ENCODE data around the gene CHDH. TPM values are rescaled to one million over a fixed set of nuclear protein-coding genes. Genes with fewer than 3 reads are reported as not detected.

The CHDH gene
- polyA plus RNA-seq, 1 experiment, result 0.18 TPM

DNA sequence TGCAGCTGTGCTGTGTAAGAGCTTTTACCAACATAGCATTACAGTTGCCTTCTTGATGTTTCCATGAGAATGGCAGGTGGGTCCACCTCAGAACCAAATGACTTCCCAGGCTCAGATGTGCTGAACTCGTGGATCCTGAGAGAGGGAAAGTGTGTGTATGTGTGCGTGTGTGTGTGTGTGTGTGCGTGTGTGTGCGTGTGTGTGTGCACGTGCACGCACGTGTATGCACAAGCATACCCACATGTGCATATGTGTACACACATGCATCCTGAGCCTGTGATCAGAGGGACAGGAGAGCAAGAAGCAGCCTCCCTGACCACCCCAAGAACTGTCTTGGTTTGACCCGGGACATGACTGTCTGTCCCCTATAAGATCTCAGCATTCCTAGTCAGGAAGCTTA lies 48.1 kb downstream of the CHDH start:
- Histone ChIP-seq H3K4me3 (ENCODE audit: low read depth, low read length) (no peak overlapping the region), H3K36me3 (ENCODE audit: control insufficient read depth, insufficient read depth, low read length) (no peaks in the 10 kb centered on the region), H3K27me3 (ENCODE audit: control insufficient read depth, insufficient read depth, low read length) (no peaks in the 10 kb centered on the region)
- POLR2A ChIA-PET, result no interaction called here
- TF ChIP-seq, protein P1, sequence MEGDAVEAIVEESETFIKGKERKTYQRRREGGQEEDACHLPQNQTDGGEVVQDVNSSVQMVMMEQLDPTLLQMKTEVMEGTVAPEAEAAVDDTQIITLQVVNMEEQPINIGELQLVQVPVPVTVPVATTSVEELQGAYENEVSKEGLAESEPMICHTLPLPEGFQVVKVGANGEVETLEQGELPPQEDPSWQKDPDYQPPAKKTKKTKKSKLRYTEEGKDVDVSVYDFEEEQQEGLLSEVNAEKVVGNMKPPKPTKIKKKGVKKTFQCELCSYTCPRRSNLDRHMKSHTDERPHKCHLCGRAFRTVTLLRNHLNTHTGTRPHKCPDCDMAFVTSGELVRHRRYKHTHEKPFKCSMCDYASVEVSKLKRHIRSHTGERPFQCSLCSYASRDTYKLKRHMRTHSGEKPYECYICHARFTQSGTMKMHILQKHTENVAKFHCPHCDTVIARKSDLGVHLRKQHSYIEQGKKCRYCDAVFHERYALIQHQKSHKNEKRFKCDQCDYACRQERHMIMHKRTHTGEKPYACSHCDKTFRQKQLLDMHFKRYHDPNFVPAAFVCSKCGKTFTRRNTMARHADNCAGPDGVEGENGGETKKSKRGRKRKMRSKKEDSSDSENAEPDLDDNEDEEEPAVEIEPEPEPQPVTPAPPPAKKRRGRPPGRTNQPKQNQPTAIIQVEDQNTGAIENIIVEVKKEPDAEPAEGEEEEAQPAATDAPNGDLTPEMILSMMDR (IDR thresholded peaks at IDR 0.05; ENCODE audit: insufficient read depth, low read depth, low read length), result no peak
- CTCF ChIA-PET, result interaction anchor here (0.9 kb wide), 1 partner anchor 59 kb away, joined by 3 read pairs; no protein-coding TSS in a partner anchor
- no peak for DNase-seq (ENCODE audit: low read depth)

DNA sequence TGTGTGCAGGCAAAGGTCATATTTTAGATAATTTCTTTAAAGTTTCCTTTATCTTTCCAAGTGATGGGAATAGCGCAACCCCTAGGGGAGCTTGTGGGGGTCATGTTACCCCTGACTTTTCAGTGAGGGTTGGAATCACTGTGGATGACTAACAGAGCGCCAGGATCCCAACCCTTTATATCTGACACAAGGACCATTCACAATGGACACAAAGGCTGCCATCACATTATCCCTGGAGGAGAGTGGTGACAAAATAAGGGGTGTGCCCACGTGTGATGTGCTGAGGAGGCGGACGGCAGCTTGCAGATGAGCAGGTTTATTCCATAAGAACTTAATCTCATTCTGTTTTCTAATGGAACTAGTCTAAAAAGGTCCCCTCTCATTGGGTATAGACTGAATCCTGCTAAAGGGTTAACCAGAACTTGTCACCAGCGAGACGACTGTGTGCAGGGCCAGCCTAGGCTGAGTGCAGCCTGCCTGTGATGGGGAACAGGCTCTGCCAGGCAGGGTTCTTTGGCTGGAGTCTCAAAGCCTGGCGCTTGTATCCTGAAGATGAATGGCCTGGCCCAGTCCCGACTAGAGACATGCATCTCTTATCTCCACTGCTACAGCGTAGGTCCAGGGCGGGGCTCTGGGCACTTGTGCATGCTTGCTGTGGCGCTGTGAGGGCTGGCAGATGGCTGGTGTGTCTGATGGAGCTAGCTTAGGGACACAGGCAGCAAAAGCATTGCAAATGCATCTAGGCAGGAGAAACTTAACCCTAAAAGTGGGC lies 50.2 kb downstream of the CHDH start:
- Histone ChIP-seq H3K36me3 (ENCODE audit: control insufficient read depth, insufficient read depth, low read length) (no peaks in the 10 kb centered on the region), H3K27me3 (ENCODE audit: control insufficient read depth, insufficient read depth, low read length) (no peaks in the 10 kb centered on the region), H3K4me3 (ENCODE audit: low read depth, low read length) (no peak overlapping the region)
- ChIA-PET POLR2A (no interaction called here), CTCF (interaction anchor here (0.7 to 1.2 kb wide), 4 partner anchors 8 to 69 kb away, joined by 3 read pairs; no protein-coding TSS in a partner anchor)
- TF ChIP-seq, protein P1 (IDR thresholded peaks at IDR 0.05; ENCODE audit: insufficient read depth, low read depth, low read length), result no peak
- no peak for DNase-seq (ENCODE audit: low read depth)

DNA sequence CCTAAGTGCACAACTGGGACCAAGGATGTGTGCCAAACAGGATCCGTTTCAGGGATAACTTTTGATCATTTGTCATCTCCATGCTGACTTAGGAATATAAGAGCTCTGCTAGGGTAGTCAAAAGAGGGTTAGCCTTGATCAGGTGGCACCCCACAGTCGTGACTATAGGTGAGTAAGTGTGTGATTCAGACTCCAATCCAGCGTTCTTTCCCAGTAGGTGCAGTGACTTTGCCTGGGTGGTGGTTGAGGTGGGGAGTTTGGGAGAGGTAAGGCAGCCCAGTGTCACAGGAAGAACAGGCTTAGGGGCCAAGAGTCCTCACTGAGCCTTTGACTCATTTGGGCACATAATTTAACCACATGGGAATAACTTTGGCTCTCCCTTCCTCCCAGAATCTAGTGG lies 51.0 kb downstream of the CHDH start:
- TF ChIP-seq, protein P1 (IDR thresholded peaks at IDR 0.05; ENCODE audit: insufficient read depth, low read depth, low read length), result no peak
- Histone ChIP-seq H3K36me3 (ENCODE audit: control insufficient read depth, insufficient read depth, low read length) (no peaks in the 10 kb centered on the region), H3K27me3 (ENCODE audit: control insufficient read depth, insufficient read depth, low read length) (no peaks in the 10 kb centered on the region), H3K4me3 (ENCODE audit: low read depth, low read length) (no peak overlapping the region)
- CTCF ChIA-PET, result interaction anchor here (0.5 to 1.2 kb wide), 5 partner anchors 9 to 69 kb away, joined by 3 read pairs; no protein-coding TSS in a partner anchor
- POLR2A ChIA-PET, result no interaction called here
- DNase-seq (ENCODE audit: low read depth), result no peak

DNA sequence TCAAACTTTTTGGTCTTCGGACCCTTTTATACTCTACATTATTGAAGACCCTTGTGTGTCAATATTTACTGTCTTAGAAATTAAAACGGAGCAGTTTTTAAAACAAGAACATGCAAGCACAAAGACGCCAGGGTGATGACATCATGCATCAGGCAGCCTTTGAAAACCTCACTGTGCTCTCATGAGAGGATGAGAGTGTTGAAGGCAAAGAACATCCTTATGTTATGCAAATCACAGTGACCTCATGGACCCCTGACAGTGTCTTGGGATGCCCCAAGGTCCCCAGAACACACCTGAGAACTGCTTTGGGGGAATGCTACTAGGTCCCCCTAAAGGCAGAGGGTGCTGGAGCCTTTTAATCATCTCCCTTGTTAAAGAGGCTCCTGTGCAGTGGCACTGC lies 51.6 kb downstream of the CHDH start:
- TF ChIP-seq, protein P1 (IDR thresholded peaks at IDR 0.05; ENCODE audit: insufficient read depth, low read depth, low read length), result no peak
- H3K4me3 ChIP-seq (ENCODE audit: low read depth, low read length), result no peak overlapping the region
- H3K27me3 ChIP-seq (ENCODE audit: control insufficient read depth, insufficient read depth, low read length), result no peaks in the 10 kb centered on the region
- CTCF ChIA-PET, result interaction anchor here (0.5 to 1.2 kb wide), 3 partner anchors 10 to 85 kb away, joined by 3 read pairs; no protein-coding TSS in a partner anchor
- no peak for DNase-seq (ENCODE audit: low read depth)
- POLR2A ChIA-PET, result no interaction called here
- H3K36me3 ChIP-seq (ENCODE audit: control insufficient read depth, insufficient read depth, low read length), result no peaks in the 10 kb centered on the region

DNA sequence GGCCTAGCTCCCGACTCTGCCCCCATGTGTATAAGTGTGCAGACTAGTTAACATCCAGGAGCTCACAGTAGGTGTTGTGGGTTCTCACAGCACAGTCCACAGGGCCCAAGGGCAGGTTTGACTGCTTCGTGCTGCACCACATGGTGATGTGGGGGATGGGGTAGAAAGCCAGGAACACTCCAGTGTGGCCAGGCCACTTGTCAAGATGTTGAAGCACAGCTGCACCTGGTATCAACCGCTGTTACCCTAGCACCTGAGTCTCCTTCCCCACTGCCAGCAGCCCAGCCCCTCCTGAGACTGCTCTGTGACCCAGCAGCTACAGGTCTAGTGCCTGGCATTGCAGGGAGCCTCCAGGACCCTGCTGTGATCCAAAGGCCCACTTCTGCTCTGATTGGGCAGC lies 53.4 kb downstream of the CHDH start:
- TF ChIP-seq, protein P1 (IDR thresholded peaks at IDR 0.05; ENCODE audit: insufficient read depth, low read depth, low read length), result no peak
- H3K27me3 ChIP-seq (ENCODE audit: control insufficient read depth, insufficient read depth, low read length), result no peaks in the 10 kb centered on the region
- ChIA-PET CTCF (no interaction called here), POLR2A (no interaction called here)
- H3K4me3 ChIP-seq (ENCODE audit: low read depth, low read length), result no peak overlapping the region
- no peak for DNase-seq (ENCODE audit: low read depth)
- no peaks in the 10 kb centered on the region for H3K36me3 ChIP-seq (ENCODE audit: control insufficient read depth, insufficient read depth, low read length)

All from BJ (cell line).